ENCODE measurements around the gene ANKS1B.

Gene ANKS1B

GRCh38 chr12:99436584-99436983 is 548.2 kb downstream of the ANKS1B start:
- DNase-seq = no peak

- DNase-seq = no peak
These were observed 549.5 kb downstream of the ANKS1B start for GRCh38 chr12:99435095-99435791.

DNA sequence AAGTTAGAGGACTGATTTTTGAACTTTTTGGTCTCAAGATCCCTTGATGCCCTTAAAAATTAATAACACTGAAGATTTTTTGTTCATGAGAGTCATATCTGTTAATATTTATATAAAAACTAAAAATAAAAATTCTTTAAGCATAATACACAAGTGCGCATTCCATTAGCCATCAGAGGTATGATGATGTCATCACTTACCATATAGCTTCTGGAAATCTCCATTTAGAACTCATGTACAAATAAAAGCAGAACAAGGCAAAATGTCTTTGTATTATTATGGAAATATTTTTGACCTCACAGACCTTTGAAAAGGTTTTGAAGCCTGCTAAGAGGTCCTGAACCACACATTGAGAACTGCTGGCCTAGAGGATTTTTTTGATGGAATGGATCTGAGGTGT is 551.6 kb downstream of the ANKS1B start:
- no peak for DNase-seq

GRCh38 chr12:99431203-99431602 is 553.5 kb downstream of the ANKS1B start:
- DNase-seq = no peak

- DNase-seq = no peak
These were observed 557.6 kb downstream of the ANKS1B start for GRCh38 chr12:99427104-99427503.

- DNase-seq = no peak
These were observed 566.4 kb downstream of the ANKS1B start for GRCh38 chr12:99418379-99418778.

DNA sequence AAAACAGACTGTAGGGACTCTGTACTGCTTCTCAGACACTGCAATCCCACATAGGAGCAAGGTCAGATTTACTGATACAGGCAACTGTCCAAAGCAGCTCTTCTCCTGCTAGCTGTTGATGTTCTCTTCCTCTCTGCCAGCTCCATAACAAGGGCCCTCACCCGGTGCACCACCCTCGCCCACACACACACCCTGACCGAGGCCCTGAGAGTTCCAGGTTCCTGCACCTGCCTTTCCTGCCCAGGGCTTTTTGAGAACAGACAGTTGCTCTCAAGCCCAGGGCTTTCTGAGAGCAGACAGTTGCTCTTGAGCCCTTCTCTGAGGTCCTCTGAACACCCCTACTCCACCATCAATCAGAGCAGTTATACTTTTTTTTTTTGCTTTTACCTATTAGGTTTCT is 571.0 kb downstream of the ANKS1B start:
- DNase-seq = no peak

DNA sequence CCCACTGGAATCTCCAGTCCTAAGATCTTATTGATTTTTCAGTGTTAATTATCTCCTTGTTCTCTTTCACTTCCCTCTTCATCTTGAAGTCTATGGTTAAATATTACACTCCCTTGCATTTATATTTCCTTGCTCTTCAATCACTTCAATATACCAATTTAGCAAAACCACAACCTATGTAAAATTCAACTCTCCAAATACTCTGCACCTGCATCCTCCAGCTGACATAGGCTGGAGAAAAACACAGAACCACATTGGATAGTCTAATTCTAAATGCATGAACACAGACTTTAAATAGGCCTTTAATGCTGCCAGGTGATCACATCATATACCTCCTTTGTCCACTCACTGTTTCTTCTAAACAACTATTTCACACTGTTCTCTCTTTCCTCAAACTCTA is 591.0 kb downstream of the ANKS1B start:
- no peak for DNase-seq

DNA sequence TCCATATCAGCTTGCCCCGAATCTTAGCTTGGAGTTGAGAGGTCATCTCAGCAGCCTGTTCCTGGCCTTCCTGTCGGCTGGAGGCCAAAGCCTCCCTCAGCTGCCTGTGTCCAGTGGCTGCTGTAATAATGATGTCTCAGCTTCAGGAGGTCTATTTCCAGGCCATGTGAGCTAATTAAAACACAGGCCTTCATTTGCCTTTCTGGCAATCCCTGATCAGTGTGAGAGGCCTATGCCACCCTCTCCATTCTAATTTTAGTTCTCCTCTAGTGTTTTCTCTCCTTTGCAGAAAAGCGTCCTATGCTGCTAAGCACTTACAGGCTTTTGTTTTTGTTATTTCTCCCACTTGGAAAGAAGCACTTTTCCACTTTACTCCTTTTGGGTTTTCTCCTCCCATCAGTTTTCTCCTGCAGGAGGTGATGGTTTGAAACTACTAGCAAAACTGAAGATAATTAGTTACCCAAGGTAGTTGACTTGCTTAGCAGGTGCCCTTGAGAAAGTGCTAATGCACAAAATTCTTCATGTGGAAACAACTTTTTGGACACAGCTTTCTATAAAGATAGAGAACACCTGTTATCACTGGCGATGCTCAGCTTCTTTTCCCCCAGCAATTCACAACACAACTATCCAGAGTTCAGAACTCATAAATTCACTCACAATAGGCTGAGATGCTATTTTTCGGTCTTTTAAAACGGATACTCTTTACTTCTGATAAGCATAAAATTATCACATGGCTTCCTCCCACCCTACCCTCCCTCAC is 592.5 kb downstream of the ANKS1B start:
- DNase-seq = no peak

DNA sequence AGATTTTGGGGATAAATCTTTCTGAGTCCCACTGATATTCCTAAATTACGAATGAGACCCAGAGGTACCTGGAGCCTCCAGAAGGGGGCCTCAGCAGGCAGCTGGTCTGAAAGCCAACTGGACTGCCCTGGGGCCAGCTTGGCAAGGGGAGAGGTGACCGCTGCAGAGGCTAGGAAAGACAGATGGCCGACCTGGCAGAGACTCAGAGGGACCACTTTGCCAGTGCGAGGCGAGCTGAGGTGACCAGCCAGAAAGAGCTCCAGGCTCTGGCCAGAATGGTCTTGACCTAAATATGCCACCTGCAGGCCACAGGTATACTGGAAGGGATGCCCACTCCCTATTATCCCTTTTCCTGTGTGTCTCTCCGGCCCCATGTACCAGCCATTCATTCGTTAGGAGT is 594.0 kb downstream of the ANKS1B start:
- no peak for DNase-seq

- DNase-seq = no peak
These were observed 595.0 kb downstream of the ANKS1B start for GRCh38 chr12:99389751-99390150.

DNA sequence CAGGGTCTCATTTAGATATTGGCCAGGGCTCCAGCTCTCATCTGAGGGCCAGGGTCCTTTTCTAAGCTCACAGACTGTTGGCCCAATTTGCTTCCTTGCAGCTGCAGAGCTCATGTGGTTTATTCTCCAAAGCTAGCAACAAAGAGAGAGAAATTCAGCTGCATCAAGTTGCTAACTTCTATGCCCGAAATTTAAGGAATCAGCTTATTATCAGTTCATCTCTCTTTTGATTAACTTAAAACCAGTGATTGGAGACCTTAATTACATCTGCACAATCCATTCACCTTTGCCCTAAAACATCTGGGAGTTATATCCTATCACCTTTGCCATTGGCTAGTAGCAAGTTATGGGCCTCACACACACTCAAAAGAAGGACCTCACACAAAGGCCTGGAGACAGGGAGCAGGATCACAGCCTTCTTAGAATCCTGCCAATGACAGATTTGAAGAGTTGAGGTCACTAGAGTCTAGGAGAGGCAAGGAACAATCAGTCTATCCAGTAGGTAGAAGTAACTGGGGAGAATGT is 596.0 kb downstream of the ANKS1B start:
- no peak for DNase-seq

GRCh38 chr12:99387661-99388060 is 597.1 kb downstream of the ANKS1B start:
- no peak for DNase-seq

DNA sequence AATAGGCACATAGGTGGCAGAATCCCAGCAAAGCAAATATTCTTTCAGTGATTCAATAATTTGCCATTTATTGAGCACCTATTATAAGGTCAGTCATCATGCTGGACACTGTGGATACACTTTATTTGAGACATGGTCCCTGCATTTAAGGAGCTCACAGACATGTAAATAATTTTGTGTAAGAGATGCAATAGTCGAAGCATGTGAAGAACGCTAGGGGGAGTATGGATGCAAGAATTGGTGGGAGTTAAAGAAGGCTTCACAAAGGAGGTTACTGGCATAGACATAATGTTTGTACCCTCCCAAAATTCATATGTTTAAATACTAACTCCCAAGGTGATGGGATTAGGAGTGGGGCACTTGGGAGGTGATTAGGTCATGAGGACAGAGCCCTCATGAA is 597.8 kb downstream of the ANKS1B start:
- no peak for DNase-seq

- DNase-seq = no peak
These were observed 601.5 kb downstream of the ANKS1B start for GRCh38 chr12:99383258-99383657.

GRCh38 chr12:99381992-99382391 is 602.7 kb downstream of the ANKS1B start:
- DNase-seq = no peak

GRCh38 chr12:99380701-99381100 is 604.0 kb downstream of the ANKS1B start:
- DNase-seq = no peak

- no peak for DNase-seq
These were observed 610.7 kb downstream of the ANKS1B start for GRCh38 chr12:99374023-99374422.

GRCh38 chr12:99372257-99372920 is 612.3 kb downstream of the ANKS1B start:
- no peak for DNase-seq

DNA sequence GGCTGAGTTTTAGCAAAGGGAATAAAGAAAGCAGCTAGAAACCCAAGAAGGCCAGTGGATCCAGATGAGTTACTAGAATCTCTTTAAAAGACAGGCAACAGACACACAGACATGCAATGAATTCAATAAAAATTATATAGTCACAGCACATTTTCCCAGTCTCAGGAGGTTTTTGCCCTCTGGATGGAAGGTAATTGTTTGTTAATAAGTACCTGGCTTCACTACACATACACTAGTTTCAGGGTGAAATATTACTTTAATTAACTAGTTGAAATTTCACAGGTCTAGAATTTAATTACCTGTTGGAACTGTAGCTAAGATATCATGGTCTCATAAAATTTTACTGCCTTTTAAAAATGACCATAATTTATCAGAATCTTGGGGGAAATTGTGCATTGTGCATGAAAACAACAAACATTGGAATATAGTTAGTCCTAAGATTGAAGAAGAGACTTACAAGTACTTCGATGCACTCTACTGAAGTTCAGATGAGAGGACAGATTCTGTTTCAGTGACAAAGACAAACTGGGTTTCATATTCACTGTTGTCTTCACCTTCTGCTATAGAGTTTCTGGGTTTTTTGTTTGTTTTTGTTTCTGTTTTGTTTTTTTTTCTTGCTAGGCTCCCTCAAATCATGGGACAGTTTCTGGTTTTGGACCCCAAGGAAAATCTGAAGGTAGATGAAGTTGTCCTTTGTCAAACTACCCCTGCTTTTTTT is 614.2 kb downstream of the ANKS1B start:
- DNase-seq = no peak

DNA sequence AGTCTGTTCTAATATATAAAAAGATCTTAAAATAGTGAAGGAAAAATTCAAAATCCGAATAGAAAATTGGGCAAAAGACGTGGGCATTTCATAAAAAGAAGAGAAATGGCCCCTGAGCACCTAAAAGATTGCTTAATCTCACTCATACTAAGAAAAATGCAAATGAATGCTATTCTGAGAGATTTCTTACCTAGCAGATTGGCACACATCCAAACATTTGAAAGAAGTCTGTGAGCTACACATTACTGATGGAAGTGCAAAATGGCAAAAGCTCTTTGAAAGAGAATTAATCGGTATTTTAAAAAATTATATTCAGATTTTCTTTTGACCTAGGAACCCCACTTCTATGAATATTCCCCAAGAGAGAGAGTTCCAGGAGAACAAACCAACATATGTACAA is 617.6 kb downstream of the ANKS1B start:
- DNase-seq = no peak

DNA sequence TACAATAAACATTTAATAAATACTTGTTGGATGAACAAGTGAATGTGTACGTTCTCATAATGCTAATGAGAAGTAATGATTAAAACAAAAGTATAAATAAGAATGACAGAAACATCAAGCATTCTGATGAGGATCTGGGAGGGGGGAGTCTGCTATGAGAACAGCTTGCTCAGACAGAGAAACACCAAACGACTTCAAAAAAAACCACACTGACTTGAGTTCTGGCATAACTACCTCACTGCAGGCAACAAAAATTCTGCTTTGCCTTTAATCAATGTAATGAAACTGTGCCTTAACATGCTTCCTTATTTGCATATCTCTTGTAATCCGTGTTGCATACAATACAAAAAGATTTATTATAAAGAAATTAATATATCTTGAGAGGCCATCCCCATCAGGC is 632.5 kb downstream of the ANKS1B start:
- no peak for DNase-seq

GRCh38 chr12:99343960-99344359 is 640.8 kb downstream of the ANKS1B start:
- no peak for DNase-seq
